ENCODE data around the gene RCAN2.

The RCAN2 gene

DNA sequence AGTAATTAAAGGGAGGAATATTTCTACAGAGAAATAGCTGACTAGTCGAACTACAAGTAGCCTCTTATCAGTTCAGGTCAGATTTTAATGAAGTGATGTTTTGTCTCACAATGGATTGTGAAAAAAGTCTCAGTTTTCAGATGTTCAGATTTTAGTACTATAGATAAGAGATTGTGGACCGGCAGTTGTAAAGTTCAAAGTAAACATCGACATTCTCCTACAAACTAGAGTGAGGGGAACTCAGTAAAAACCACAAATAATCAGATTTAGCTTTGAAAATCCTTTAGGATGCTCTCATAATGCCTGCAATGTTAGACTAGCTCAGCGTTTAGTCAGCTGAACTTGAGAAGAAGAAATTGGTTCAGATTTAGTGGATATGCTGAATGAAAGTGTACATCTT lies 39.9 kb downstream of the RCAN2 start:
- Mint-ChIP-seq H3K9me3 (no peaks in the 10 kb centered on the region), H3K4me1 (no peaks in the 10 kb centered on the region)

DNA sequence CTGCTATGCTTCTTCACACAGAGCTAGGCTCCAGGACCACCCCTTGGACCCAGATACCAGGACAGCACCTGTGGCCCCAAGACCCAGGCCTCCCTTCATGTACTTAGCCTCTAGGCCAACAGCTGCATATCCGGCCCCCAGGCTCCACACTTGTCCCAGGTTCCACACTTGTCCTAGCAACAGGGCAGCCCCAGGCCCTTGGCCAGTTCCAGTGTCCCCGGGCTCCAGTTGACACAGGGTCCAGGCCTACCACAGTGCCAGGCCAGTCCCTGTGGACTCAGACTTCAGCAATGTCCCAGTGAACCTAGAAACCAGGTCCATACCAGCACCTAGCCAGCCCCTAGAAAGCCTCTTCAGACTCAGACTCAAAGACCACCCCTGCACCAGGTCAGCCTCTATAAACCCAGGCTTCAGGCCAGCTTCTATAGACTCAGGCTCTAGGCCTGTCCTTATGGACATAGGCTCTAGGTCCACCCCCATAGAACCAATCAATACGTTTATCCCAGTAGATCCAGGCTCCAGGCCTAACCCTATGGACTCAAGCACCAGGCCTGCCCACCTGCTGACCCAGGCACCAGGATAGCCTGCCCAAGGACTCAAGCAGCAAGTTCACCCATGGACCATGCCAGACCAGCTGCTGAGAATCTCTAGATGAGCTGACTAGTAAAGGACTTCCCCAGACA lies 46.3 kb downstream of the RCAN2 start:
- H3K4me1 Mint-ChIP-seq = no peaks in the 10 kb centered on the region
- H3K9me3 Mint-ChIP-seq = peaks cover 6% of the 10 kb centered on the region
- peaks cover 2% of the 10 kb centered on the region for H3K36me3 Mint-ChIP-seq (ENCODE audit: insufficient read depth)
- no peak overlapping the region for H3K4me3 Mint-ChIP-seq
- peaks cover 59% of the 10 kb centered on the region for H3K27me3 Mint-ChIP-seq
- H3K27ac Mint-ChIP-seq (ENCODE audit: low read depth) = no peak overlapping the region
- ATAC-seq (replicated peaks; ENCODE audit: extremely low read depth, poor library complexity, severe bottlenecking) (no peak), DNase-seq (ENCODE audit: low spot score in 2 of 2) (no peak)

More for the DNA sequence above, 39.9 kb downstream of the RCAN2 start:
- ATAC-seq (replicated peaks; ENCODE audit: extremely low read depth, poor library complexity, severe bottlenecking) (no peak), DNase-seq (ENCODE audit: low spot score in 2 of 2) (no peak)
- Mint-ChIP-seq H3K27ac (ENCODE audit: low read depth) (no peak overlapping the region), H3K36me3 (ENCODE audit: insufficient read depth) (peaks cover 2% of the 10 kb centered on the region), H3K4me3 (no peak overlapping the region), H3K27me3 (peaks cover 71% of the 10 kb centered on the region)

- no peaks in the 10 kb centered on the region for H3K4me1 Mint-ChIP-seq
- peaks cover 6% of the 10 kb centered on the region for H3K9me3 Mint-ChIP-seq
- H3K4me3 Mint-ChIP-seq = no peak overlapping the region
- no peaks in the 10 kb centered on the region for H3K36me3 Mint-ChIP-seq (ENCODE audit: insufficient read depth)
- DNase-seq (ENCODE audit: low spot score in 2 of 2) = no peak
- ATAC-seq (replicated peaks; ENCODE audit: extremely low read depth, poor library complexity, severe bottlenecking) = no peak
- no peak overlapping the region for H3K27ac Mint-ChIP-seq (ENCODE audit: low read depth)
- peaks cover 55% of the 10 kb centered on the region for H3K27me3 Mint-ChIP-seq
Measured at GRCh38 chr6:46443623-46444022, 47.6 kb downstream of the RCAN2 start.

DNA sequence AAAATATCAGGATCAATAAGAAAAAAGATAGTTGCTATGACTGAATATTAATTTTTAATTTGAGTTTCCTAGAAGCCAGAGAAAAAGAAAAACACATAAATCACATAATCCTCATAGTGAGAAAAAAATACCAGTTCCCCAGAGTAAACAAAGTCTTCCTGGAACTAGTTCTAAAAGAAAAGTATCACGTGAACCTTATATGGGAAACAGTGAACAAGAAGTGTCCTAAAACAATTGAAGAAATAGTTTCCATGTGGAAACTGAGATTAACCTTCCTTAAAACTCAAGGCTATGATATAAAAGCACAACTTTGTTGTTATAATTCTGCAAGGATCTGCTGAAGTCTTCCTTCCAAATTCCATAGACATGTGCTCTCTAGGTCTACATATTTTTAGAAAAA lies 50.6 kb downstream of the RCAN2 start:
- no peak overlapping the region for H3K4me3 Mint-ChIP-seq
- peaks cover 2% of the 10 kb centered on the region for H3K9me3 Mint-ChIP-seq
- peaks cover 38% of the 10 kb centered on the region for H3K27me3 Mint-ChIP-seq
- no peak for DNase-seq (ENCODE audit: low spot score in 2 of 2)
- no peak for ATAC-seq (replicated peaks; ENCODE audit: extremely low read depth, poor library complexity, severe bottlenecking)
- H3K4me1 Mint-ChIP-seq = no peaks in the 10 kb centered on the region
- H3K27ac Mint-ChIP-seq (ENCODE audit: low read depth) = no peak overlapping the region
- no peaks in the 10 kb centered on the region for H3K36me3 Mint-ChIP-seq (ENCODE audit: insufficient read depth)

- DNase-seq (ENCODE audit: low spot score in 2 of 2) (no peak), ATAC-seq (replicated peaks; ENCODE audit: extremely low read depth, poor library complexity, severe bottlenecking) (no peak)
- no peaks in the 10 kb centered on the region for H3K36me3 Mint-ChIP-seq (ENCODE audit: insufficient read depth)
- no peak overlapping the region for H3K4me3 Mint-ChIP-seq
- H3K27ac Mint-ChIP-seq (ENCODE audit: low read depth) = no peak overlapping the region
- H3K9me3 Mint-ChIP-seq = no peaks in the 10 kb centered on the region
- H3K4me1 Mint-ChIP-seq = no peaks in the 10 kb centered on the region
- peaks cover 33% of the 10 kb centered on the region for H3K27me3 Mint-ChIP-seq
Measured at GRCh38 chr6:46440141-46440540, 51.1 kb downstream of the RCAN2 start.

DNA sequence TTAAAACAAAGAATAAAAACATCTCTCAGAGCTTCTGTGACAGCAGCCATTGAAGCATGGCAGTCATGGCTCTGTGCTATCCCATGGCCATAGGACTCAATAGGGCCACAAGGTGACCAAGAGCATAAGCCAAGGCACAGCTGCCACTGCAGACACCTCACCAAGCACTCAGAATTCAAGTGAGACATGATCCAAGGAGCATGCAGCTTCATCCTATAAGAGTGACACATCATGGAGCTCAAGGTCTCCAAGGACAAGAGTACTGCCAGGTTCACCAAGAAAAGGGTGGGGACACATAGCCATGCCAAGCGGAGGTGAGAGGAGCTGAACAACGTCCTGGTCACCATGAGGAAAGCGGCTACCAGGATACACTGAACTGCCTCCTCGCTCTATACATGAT lies 53.0 kb downstream of the RCAN2 start:
- H3K27ac Mint-ChIP-seq (ENCODE audit: low read depth) = no peak overlapping the region
- peaks cover 29% of the 10 kb centered on the region for H3K27me3 Mint-ChIP-seq
- H3K4me3 Mint-ChIP-seq = no peak overlapping the region
- H3K36me3 Mint-ChIP-seq (ENCODE audit: insufficient read depth) = no peaks in the 10 kb centered on the region
- DNase-seq (ENCODE audit: low spot score in 2 of 2) (no peak), ATAC-seq (replicated peaks; ENCODE audit: extremely low read depth, poor library complexity, severe bottlenecking) (no peak)
- no peaks in the 10 kb centered on the region for H3K4me1 Mint-ChIP-seq
- no peaks in the 10 kb centered on the region for H3K9me3 Mint-ChIP-seq

DNA sequence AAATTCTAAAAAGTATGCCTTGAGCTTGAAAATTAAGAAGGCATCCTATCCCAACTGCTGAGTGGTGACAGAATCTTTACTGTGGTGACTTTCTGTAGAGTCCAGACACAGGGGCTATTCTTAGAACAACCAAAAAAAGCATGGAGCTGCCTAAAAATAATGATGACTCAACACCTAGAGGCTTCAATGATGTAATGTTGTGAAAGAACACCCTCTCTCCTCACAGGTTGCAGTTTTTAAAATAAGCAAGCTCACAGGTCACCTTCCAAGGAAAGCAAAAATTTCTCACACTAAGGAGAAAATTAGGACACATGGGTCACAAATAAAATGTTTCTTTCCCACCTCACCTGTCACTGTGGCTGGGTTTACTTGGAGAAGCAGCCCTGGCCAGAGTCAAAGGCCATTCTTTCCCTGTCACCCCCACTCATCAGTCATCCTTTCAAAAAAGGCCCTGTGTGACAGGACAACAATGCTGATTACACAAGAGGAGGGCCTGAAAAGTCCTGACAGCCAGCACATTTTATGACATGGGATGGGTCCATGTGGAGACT lies 53.5 kb downstream of the RCAN2 start:
- no peaks in the 10 kb centered on the region for H3K36me3 Mint-ChIP-seq (ENCODE audit: insufficient read depth)
- peaks cover 34% of the 10 kb centered on the region for H3K27me3 Mint-ChIP-seq
- H3K27ac Mint-ChIP-seq (ENCODE audit: low read depth) = no peak overlapping the region
- ATAC-seq (replicated peaks; ENCODE audit: extremely low read depth, poor library complexity, severe bottlenecking) (no peak), DNase-seq (ENCODE audit: low spot score in 2 of 2) (no peak)
- H3K9me3 Mint-ChIP-seq = no peaks in the 10 kb centered on the region
- no peak overlapping the region for H3K4me3 Mint-ChIP-seq
- no peaks in the 10 kb centered on the region for H3K4me1 Mint-ChIP-seq

DNA sequence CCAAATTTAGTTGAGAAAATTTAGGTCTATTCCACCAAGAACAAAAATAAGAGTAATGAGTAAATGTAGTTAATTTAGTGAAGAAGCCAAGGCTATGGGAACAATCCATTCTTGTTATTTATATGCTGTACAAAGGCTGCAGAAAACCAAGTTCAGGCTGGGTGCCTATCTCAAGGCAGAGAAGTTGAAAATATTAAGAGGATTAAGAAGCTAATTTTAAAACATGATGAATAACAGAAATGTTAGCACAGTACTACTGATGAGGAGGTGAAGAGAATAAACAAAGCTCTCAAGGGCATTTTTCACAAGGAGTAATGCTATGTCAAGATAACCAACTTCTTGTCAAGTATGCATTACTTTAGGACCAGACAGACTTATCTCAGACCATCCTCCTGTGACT lies 68.6 kb downstream of the RCAN2 start:
- no peaks in the 10 kb centered on the region for H3K9me3 Mint-ChIP-seq
- H3K4me3 Mint-ChIP-seq = no peak overlapping the region
- no peaks in the 10 kb centered on the region for H3K4me1 Mint-ChIP-seq
- H3K27ac Mint-ChIP-seq (ENCODE audit: low read depth) = no peak overlapping the region
- H3K27me3 Mint-ChIP-seq = peaks cover 52% of the 10 kb centered on the region
- ATAC-seq (replicated peaks; ENCODE audit: extremely low read depth, poor library complexity, severe bottlenecking) (no peak), DNase-seq (ENCODE audit: low spot score in 2 of 2) (no peak)
- H3K36me3 Mint-ChIP-seq (ENCODE audit: insufficient read depth) = no peaks in the 10 kb centered on the region

- no peaks in the 10 kb centered on the region for H3K9me3 Mint-ChIP-seq
- H3K4me1 Mint-ChIP-seq = no peaks in the 10 kb centered on the region
- peaks cover 52% of the 10 kb centered on the region for H3K27me3 Mint-ChIP-seq
- DNase-seq (ENCODE audit: low spot score in 2 of 2) = no peak
- H3K27ac Mint-ChIP-seq (ENCODE audit: low read depth) = no peak overlapping the region
- no peak for ATAC-seq (replicated peaks; ENCODE audit: extremely low read depth, poor library complexity, severe bottlenecking)
- H3K36me3 Mint-ChIP-seq (ENCODE audit: insufficient read depth) = no peaks in the 10 kb centered on the region
- H3K4me3 Mint-ChIP-seq = no peak overlapping the region
Measured at GRCh38 chr6:46421939-46422338, 69.3 kb downstream of the RCAN2 start.

DNA sequence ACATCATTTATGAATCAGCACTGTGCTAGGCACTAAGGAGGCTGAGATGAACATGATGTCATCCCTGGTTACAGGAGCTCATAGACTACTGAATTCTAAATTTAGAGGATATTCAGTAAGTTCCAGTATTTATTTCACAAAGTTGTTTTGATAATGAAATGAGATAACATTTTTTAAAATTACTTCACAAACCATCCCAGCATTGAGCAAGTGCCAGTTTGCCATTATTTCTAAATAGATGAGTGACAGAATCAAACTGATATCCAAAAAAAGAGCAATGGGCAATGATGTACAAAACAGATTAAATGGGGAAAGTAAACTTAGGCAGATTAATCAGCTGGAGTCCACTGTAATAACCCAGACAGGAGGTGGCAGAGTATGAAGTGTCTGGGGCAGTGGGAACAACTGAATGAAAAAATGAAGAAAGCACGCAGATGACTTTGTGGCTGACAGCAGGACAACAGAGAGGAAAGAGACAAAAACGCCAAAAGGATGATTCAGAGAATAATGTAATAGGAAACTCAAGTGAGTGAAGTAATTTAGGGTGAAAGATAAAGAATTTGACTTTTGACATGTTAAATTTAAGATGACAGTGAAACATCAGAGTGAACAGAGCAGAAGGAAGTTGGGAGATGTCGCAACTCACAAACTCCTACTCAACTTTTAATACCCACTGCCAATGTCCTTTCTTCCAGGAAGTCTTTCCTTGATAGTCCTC lies 70.2 kb downstream of the RCAN2 start:
- Mint-ChIP-seq H3K27ac (ENCODE audit: low read depth) (no peak overlapping the region), H3K36me3 (ENCODE audit: insufficient read depth) (no peaks in the 10 kb centered on the region), H3K4me3 (no peak overlapping the region), H3K9me3 (no peaks in the 10 kb centered on the region), H3K27me3 (peaks cover 44% of the 10 kb centered on the region), H3K4me1 (no peaks in the 10 kb centered on the region)
- DNase-seq (ENCODE audit: low spot score in 2 of 2) (no peak), ATAC-seq (replicated peaks; ENCODE audit: extremely low read depth, poor library complexity, severe bottlenecking) (no peak)

- H3K36me3 Mint-ChIP-seq (ENCODE audit: insufficient read depth) = no peaks in the 10 kb centered on the region
- H3K4me3 Mint-ChIP-seq = no peak overlapping the region
- H3K27me3 Mint-ChIP-seq = peaks cover 41% of the 10 kb centered on the region
- no peaks in the 10 kb centered on the region for H3K4me1 Mint-ChIP-seq
- no peaks in the 10 kb centered on the region for H3K9me3 Mint-ChIP-seq
- DNase-seq (ENCODE audit: low spot score in 2 of 2) = no peak
- H3K27ac Mint-ChIP-seq (ENCODE audit: low read depth) = no peak overlapping the region
- no peak for ATAC-seq (replicated peaks; ENCODE audit: extremely low read depth, poor library complexity, severe bottlenecking)
Measured at GRCh38 chr6:46419576-46420002, 71.7 kb downstream of the RCAN2 start.

- Mint-ChIP-seq H3K4me3 (no peak overlapping the region), H3K27ac (ENCODE audit: low read depth) (no peak overlapping the region), H3K27me3 (no peaks in the 10 kb centered on the region), H3K9me3 (no peaks in the 10 kb centered on the region), H3K36me3 (ENCODE audit: insufficient read depth) (no peaks in the 10 kb centered on the region), H3K4me1 (no peaks in the 10 kb centered on the region)
- DNase-seq (ENCODE audit: low spot score in 2 of 2) (no peak), ATAC-seq (replicated peaks; ENCODE audit: extremely low read depth, poor library complexity, severe bottlenecking) (no peak)
Measured at GRCh38 chr6:46414398-46414797, 76.9 kb downstream of the RCAN2 start.

DNA sequence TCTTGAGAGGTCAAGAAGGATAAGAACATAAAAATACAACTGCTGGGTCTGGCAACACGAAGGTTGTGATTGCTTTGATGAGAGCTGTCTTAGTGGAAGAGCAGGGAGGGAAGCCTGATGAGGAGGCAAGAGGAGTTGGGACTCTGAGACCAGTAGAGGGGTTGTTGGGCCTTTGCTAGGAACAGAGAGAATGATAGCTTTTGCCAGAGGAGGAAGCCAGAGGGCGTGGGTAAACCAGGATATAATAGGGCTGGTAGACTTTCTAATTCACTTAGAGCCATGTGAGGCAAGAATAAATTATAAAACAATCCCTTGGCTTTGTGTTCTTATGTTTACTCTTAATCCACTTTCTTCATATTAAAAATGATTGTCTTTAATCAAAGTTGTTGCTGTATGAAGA lies 78.6 kb downstream of the RCAN2 start:
- H3K27me3 Mint-ChIP-seq = no peaks in the 10 kb centered on the region
- DNase-seq (ENCODE audit: low spot score in 2 of 2) (no peak), ATAC-seq (replicated peaks; ENCODE audit: extremely low read depth, poor library complexity, severe bottlenecking) (no peak)
- no peaks in the 10 kb centered on the region for H3K4me1 Mint-ChIP-seq
- no peak overlapping the region for H3K4me3 Mint-ChIP-seq
- H3K9me3 Mint-ChIP-seq = no peaks in the 10 kb centered on the region
- no peak overlapping the region for H3K27ac Mint-ChIP-seq (ENCODE audit: low read depth)
- H3K36me3 Mint-ChIP-seq (ENCODE audit: insufficient read depth) = no peaks in the 10 kb centered on the region
